ENCODE data around the gene WFIKKN1. TPM values are rescaled to one million over a fixed set of nuclear protein-coding genes. Genes with fewer than 3 reads are reported as not detected.

WFIKKN1 gene
- total and polyA plus RNA-seq, 2 of the 13 experiments (the other 11 are each of a cell fraction or from before 2014, with no cell fraction given): 1.7 to 4.9 TPM

DNA sequence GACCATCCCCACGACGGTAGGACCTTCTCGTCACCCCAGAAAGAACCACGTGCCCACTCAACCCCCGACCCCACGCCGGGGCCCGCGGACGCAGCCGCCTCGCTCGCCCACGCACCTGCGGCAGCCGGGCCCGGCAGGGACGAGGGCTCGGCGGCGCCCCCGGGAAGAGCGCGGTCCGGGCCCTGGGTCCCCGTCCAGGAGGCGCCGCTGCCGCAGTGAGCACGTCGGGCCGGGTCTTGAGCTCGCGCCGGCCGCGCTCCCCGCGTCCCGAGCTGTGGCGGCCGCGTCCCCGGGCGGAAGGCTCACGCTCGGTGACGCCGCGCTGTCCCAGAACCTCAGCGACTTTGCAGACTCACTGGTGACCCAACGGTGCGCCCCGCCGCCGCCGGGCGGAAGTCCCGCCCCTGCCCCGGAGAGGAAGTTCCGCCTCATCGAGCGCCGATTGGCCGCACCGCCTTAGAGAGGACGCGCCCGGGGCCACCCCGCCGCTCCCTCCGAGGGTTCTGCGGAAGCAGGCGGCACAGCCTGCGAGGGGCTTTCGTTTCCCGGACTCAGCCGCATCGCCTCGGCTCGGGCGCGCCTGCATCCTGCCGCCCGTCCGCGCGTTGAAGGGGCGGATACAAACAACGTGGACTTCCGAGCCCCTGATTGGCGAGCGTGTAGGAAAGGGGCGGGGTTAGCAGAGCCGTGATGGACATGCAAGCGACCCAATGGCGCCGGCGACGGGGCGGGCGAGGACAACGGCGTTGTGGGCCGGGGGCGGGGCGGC, 41.7 kb upstream of the WFIKKN1 start (continued):
- TF ChIP-seq, protein P1, sequence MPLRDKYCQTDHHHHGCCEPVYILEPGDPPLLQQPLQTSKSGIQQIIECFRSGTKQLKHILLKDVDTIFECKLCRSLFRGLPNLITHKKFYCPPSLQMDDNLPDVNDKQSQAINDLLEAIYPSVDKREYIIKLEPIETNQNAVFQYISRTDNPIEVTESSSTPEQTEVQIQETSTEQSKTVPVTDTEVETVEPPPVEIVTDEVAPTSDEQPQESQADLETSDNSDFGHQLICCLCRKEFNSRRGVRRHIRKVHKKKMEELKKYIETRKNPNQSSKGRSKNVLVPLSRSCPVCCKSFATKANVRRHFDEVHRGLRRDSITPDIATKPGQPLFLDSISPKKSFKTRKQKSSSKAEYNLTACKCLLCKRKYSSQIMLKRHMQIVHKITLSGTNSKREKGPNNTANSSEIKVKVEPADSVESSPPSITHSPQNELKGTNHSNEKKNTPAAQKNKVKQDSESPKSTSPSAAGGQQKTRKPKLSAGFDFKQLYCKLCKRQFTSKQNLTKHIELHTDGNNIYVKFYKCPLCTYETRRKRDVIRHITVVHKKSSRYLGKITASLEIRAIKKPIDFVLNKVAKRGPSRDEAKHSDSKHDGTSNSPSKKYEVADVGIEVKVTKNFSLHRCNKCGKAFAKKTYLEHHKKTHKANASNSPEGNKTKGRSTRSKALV (CRISPR knock-in tag; IDR thresholded peaks at IDR 0.05): no peak
- TF ChIP-seq, protein P2, sequence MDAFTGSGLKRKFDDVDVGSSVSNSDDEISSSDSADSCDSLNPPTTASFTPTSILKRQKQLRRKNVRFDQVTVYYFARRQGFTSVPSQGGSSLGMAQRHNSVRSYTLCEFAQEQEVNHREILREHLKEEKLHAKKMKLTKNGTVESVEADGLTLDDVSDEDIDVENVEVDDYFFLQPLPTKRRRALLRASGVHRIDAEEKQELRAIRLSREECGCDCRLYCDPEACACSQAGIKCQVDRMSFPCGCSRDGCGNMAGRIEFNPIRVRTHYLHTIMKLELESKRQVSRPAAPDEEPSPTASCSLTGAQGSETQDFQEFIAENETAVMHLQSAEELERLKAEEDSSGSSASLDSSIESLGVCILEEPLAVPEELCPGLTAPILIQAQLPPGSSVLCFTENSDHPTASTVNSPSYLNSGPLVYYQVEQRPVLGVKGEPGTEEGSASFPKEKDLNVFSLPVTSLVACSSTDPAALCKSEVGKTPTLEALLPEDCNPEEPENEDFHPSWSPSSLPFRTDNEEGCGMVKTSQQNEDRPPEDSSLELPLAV (CRISPR knock-in tag; conservative IDR thresholded peaks at IDR 0.05; ENCODE audit: low read depth): no peak
- TF ChIP-seq GLI4 (CRISPR knock-in tag; IDR thresholded peaks at IDR 0.05; ENCODE audit: borderline replicate concordance) (no peak), FOXJ3 (CRISPR knock-in tag; IDR thresholded peaks at IDR 0.05; ENCODE audit: borderline replicate concordance) (no peak), ARID2 (CRISPR knock-in tag; IDR thresholded peaks at IDR 0.05; ENCODE audit: borderline replicate concordance) (no peak), ZNF850 (CRISPR knock-in tag; conservative IDR thresholded peaks at IDR 0.05) (no peak), ZBTB7B (CRISPR knock-in tag; IDR thresholded peaks at IDR 0.05) (no peak), ZNF367 (CRISPR knock-in tag; IDR thresholded peaks at IDR 0.05; ENCODE audit: borderline replicate concordance) (no peak), ZNF546 (CRISPR knock-in tag; conservative IDR thresholded peaks at IDR 0.05) (no peak; the same call in 1 of the 2 replicates), ZNF547 (CRISPR knock-in tag; IDR thresholded peaks at IDR 0.05) (peak; percentile 80), MEIS1 (CRISPR knock-in tag; IDR thresholded peaks at IDR 0.05; ENCODE audit: borderline replicate concordance) (0 out of 2 replicates have a peak, but pooled peaks have one; percentile 72), CC2D1A (CRISPR knock-in tag; IDR thresholded peaks at IDR 0.05) (no peak), ZNF781 (CRISPR knock-in tag; IDR thresholded peaks at IDR 0.05; ENCODE audit: borderline replicate concordance, not compliant biosample characterization) (no peak), YEATS2 (CRISPR knock-in tag; IDR thresholded peaks at IDR 0.05; ENCODE audit: borderline replicate concordance) (peak; percentile 79; the same call in 1 of the 2 replicates), SMC3 (IDR thresholded peaks at IDR 0.05; ENCODE audit: low read length) (no peak), ZFY (CRISPR knock-in tag; IDR thresholded peaks at IDR 0.05) (peak; percentile 84), SMARCE1 (IDR thresholded peaks at IDR 0.05; ENCODE audit: borderline replicate concordance) (no peak)
- TF ChIP-seq, protein P3, sequence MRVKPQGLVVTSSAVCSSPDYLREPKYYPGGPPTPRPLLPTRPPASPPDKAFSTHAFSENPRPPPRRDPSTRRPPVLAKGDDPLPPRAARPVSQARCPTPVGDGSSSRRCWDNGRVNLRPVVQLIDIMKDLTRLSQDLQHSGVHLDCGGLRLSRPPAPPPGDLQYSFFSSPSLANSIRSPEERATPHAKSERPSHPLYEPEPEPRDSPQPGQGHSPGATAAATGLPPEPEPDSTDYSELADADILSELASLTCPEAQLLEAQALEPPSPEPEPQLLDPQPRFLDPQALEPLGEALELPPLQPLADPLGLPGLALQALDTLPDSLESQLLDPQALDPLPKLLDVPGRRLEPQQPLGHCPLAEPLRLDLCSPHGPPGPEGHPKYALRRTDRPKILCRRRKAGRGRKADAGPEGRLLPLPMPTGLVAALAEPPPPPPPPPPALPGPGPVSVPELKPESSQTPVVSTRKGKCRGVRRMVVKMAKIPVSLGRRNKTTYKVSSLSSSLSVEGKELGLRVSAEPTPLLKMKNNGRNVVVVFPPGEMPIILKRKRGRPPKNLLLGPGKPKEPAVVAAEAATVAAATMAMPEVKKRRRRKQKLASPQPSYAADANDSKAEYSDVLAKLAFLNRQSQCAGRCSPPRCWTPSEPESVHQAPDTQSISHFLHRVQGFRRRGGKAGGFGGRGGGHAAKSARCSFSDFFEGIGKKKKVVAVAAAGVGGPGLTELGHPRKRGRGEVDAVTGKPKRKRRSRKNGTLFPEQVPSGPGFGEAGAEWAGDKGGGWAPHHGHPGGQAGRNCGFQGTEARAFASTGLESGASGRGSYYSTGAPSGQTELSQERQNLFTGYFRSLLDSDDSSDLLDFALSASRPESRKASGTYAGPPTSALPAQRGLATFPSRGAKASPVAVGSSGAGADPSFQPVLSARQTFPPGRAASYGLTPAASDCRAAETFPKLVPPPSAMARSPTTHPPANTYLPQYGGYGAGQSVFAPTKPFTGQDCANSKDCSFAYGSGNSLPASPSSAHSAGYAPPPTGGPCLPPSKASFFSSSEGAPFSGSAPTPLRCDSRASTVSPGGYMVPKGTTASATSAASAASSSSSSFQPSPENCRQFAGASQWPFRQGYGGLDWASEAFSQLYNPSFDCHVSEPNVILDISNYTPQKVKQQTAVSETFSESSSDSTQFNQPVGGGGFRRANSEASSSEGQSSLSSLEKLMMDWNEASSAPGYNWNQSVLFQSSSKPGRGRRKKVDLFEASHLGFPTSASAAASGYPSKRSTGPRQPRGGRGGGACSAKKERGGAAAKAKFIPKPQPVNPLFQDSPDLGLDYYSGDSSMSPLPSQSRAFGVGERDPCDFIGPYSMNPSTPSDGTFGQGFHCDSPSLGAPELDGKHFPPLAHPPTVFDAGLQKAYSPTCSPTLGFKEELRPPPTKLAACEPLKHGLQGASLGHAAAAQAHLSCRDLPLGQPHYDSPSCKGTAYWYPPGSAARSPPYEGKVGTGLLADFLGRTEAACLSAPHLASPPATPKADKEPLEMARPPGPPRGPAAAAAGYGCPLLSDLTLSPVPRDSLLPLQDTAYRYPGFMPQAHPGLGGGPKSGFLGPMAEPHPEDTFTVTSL (CRISPR knock-in tag; IDR thresholded peaks at IDR 0.05; ENCODE audit: borderline replicate concordance): no peak
- TF ChIP-seq, protein P4, sequence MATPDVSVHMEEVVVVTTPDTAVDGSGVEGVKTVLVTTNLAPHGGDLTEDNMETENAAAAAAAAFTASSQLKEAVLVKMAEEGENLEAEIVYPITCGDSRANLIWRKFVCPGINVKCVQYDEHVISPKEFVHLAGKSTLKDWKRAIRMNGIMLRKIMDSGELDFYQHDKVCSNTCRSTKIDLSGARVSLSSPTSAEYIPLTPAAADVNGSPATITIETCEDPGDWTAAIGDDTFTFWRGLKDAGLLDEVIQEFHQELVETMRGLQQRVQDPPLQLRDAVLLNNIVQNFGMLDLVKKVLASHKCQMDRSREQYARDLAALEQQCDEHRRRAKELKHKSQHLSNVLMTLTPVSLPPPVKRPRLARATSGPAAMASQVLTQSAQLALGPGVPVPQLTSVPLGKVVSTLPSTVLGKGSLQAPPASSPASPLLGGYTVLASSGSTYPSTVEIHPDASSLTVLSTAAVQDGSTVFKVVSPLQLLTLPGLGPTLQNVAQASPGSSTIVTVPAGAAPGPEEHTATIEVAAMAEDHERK (CRISPR knock-in tag; IDR thresholded peaks at IDR 0.05; ENCODE audit: low read depth): no peak
